Measurements from ENCODE around the gene IL37.

Gene IL37, protein sequence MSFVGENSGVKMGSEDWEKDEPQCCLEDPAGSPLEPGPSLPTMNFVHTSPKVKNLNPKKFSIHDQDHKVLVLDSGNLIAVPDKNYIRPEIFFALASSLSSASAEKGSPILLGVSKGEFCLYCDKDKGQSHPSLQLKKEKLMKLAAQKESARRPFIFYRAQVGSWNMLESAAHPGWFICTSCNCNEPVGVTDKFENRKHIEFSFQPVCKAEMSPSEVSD

DNA sequence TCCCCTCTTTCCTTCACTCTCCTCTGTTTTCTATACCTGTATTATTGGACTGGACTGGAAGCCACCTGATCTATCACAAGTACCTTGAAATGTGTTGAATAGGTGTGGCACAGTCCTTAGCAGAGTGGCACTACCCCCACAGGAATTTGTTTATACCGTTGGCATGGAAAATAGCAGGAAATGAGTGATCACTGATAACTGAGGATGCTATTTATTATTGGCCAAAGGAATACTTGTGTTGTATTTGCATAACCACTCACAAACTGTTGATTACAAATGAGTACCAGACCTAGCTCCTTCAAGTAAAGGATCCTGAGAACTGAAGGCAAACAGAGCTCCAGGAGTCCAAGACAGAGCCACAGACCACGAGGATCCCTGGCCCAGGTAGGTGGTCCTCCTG is at the start of gene IL37:
Gene IL37 (plus strand): TSS at position 301 of the 400 bp plus-strand sequence. CDS start 1,848 bp downstream, outside the sequence.
- no peak for DNase-seq (ENCODE audit: insufficient read length, low spot score)
- FAIRE-seq, result no peak

DNA sequence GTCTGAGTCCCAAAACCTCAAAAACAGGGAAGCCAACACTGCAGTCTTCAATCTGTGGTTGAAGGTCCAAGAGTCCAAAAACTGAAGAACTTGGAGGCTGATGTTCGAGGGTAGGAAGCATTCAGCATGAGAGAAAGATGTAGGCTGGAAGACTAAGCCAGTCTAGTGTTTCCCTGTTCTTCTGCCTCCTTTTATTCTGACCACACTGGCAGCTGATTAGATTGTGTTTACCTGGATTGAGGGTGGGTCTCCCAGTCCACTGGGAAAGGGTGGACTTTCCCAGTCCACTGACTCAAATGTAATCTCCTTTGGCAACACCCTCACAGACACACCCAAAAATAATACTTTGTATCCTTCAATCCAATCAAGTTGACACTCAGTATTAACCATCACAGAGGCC is 46.9 kb upstream of the IL37 start:
- no peak for DNase-seq (ENCODE audit: insufficient read length, low spot score)
- no peak for FAIRE-seq

DNA sequence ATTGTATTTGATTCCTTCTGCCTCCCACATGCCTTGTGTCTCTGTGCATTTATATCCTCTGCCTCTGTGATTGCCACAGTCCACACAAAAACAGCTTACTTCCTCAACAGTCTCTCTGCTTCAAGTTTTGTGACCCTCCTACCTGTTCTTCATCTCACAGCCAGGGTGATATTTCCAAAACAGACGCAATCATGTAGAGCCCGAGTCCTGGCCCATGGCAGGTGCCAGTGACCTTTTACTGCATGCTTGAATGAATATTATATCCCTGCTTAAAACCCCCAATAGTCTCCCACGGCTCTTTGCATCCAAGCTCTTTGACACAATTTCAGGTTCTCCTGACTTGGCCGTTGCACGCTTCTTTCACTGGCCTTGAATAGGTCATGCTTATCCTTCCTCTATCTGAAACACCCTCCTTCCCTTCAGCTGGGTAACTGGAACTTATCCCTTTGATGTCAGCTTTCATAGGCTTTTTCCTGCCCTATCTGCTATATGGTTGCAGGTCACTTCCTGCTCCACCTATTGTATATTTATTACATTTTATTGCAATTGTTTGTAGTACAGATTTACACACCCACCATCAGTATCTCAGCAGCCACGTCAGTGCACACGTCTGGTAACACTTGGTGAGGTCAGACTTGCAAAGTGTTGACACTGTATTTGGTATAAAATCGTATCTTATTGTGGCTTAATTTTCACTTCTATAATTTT is 44.7 kb upstream of the IL37 start:
- DNase-seq (ENCODE audit: insufficient read length, low spot score) (no peak), FAIRE-seq (no peak)

DNA sequence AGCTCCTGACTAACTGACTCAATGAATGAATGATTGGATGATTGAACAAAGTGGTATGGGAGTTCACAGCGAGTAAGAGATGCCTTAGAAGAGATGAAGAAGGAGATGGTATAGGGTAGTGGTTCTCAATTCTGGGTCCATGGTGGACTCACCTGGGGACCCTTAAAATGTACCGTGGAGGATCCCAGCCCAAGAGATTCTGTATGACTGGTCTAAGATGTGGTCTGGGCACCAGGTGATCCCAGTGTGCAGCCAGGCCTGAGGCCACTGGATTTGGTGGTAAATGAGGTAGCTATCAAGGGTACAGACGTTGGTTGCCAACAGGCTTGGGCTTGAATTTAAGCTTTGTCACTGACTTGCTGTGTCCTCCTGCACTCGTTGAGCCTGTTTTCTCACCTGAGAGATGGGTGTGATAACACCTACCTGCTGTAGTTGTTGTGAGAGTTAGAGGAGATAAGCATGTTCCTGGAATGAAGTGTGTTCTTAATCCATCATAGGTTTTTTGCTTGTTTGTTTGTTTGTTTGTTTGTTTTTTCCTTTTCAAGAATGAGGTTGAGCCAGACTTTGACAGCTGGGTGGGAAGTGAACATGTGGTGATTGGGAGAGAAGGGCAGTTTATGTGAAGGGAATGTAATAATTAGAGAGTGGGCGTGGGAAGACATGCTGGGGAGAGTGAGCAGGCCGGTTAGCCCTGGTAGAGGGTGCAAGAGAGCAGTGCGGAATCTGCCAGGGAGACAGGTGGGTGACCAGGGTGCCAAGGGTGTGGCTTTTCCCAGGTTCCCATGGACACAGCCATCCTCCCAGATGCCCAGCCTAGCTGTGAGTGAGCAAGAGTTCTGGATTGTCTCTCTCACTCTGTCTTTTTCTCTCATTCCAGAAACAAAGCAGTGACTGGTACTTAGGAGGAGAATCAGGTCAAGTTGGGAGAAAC is 43.0 kb upstream of the IL37 start:
- FAIRE-seq, result no peak
- DNase-seq (ENCODE audit: insufficient read length, low spot score), result no peak

DNA sequence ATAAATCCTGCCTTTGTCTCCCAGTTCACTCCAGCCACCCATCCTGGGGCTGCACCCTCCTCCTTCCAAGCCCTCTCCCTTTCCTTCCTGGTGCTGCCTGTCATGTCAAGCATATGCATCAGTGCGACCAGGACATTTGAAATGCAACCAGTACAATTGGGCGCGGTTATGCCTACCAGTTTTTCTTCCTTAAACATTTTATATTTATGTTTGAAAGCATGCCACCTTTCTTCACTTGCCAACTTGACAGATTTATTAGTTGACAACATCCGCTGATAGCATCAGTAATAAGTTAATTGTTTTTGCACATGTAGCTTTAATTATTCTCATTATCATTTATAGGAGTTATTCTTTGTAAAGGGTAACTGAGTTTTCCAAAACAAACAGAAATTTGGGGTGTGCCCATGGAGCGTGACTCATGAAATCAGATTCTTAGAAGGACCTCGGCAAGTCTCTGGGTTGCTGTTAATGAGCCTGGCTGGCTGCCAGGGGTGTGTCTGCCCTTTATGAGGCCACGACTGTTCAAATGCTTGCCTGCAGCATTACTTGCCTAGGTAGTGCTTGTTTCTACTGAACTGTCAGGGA is 41.6 kb upstream of the IL37 start:
- peak; percentile 53 for DNase-seq (ENCODE audit: insufficient read length, low spot score)

DNA sequence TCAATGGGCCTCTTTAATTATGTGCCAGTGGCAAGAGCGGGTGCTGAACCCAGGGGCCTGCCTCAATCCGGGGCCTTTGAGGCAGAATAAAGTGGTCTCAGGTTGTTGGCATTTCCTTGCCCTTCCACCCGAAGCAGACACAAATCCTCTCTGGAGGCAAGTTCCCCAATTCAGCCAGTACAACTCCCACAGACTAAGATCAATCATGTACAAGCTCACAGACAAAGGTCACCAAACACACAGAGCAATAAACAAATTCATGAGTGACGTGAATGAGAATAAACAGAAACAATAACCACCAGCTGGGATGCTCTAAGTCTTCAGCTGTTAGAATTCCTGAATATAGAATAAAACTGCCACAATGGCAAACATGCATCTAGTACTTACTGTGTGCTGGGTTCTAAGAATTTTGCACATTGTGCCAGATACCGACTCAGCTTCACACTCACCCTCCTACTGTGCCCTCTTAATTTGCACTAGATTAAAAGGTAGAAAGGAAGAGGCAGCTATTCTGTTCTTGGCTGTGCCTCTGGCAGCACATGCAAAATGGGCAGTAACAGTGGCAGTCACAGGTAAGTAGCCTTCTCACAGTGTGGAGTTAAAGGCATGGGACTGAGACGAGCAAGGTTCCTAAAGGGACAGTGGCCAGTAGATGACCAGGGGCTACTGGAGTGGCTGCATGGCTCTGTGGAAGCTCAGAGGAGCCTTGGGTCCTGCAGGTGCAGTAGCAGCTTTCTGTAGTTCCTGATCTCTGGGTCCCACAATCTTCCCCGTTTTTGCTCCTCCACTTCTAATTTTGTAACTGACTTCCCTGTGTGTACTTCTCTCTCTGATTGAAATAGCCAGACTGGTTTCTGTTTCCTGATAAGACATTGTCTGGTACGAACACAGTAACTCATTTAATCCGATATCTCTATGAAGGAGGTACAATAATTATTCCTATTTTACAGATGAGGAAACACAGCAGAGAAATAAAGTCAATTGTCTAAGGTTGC is 39.8 kb upstream of the IL37 start:
- DNase-seq (ENCODE audit: insufficient read length, low spot score), result no peak

More for the DNA sequence above, 41.6 kb upstream of the IL37 start:
- FAIRE-seq, result no peak

DNA sequence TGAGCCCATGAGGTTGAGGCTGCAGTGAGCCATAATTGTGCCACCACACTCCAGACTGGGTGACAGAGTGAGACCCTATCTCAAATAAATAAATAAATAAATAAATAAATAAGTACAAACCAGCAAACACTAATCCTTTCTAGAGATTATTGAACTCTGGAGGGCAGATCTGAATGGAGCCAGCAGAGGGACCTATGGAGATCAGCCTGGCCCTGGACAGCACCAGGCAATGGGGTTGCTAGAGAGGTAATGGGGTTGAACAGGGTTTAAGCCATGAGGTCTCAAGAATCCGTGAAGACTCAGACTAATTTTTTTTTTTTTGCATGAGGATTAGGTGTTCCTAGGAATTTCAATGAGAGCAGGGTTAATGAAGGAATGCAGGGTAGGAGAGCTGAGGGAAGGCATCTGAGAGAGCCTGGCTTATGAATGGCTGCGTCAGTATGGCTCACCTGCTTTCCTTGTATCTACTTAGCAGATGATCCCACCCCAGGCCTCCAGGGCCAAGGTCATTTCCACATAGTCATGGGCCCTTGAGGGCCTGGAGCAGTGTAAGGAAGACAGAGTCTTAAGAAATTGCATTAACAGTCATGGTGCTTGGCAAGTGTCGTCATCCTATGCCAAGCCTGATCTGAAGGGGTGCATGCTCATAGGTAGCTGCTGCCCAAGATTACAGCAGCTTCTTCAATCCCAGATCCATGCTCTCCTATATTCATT is 34.6 kb upstream of the IL37 start:
- FAIRE-seq, result no peak
- no peak for DNase-seq (ENCODE audit: insufficient read length, low spot score)

More for the DNA sequence above, 39.8 kb upstream of the IL37 start:
- no peak for FAIRE-seq

DNA sequence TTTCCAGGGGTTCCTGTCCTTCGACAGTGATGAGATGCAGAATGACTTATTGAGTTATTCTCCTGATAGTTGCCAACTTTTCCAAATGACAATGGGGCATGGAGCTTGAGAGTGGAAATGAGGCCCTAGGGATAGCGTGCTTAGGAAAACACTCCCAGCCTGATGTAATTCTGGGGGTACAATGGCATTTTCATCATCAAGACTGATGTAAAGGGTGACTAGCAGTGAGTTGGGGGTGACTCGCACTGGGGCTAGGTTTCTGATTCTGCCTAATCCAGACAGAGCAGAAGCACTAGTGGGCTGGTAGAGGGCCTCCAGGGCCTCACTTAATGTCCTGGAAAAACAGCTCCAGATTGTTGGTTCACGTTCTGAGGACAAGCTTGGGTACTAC is 34.0 kb upstream of the IL37 start:
- FAIRE-seq (no peak), DNase-seq (ENCODE audit: insufficient read length, low spot score) (no peak)

DNA sequence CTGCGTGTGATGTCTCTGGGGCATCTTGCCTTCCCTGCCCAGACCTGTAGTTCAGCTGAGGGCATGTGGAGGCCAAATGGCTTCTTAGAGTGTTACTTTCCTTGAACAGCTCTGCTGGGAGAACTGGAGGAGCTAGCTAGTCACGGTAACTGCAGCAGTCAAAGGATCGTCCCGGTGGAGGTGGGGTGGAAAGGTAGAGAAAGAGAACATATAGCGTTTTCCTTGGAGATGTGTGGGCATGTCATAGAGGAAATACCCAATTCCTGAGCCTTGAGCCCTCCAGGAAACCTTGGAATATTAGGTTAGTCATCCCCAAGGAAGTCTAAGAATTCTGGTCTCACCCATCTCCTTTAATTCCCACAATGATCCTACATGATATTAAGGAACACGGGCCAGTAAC is 33.5 kb upstream of the IL37 start:
- peak; percentile 40 for FAIRE-seq
- DNase-seq (ENCODE audit: insufficient read length, low spot score), result peak; percentile 26

DNA sequence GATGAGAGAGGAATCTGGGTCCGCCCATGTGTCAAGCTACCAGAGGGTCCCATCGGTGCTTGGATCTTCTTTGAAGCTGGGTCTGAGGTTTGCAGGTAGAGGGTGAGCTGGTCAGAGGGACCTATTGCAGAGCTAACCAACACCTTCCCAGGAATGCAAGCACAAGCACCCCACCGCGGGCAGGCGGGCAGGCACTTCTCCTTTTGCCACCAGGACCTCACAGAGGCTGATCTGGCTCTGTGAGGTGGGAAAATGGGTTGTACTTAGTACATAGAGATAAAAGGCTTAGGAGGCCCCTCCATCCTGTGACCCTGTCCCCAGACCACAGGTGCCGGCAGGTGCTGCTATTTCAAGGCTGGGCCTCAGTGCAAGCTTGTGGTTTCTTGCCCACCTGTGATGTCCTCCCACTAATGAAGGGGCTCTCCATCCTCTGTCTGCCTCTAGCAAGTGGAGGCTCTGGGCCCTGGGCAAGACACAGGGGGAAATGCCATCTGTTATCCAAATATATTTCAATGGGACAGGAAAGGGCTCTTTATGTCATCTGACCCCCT is 31.4 kb upstream of the IL37 start:
- FAIRE-seq, result no peak
- DNase-seq (ENCODE audit: insufficient read length, low spot score), result no peak

DNA sequence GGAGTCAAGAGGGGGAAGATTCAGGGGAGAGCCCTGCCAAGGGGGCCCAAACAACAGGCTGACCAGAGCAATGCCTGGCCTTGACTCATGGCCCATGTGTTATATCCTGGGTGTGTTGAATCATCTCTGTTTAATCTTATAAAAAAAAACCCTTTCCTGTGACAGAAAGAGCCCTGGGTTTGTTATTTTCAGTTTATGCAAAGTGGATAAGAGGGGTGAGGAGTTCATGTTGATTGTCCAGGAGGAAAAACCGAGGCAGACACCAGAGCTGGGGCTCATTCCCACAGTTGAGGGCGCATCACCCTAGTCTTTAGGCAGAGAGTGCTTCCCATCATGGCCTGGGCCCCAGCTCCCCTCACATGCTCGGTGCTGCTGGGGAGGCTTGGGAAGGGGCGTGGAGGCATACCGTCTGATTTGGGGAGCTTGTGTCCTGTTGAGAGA is 30.9 kb upstream of the IL37 start:
- no peak for FAIRE-seq
- DNase-seq (ENCODE audit: insufficient read length, low spot score), result peak; percentile 47

DNA sequence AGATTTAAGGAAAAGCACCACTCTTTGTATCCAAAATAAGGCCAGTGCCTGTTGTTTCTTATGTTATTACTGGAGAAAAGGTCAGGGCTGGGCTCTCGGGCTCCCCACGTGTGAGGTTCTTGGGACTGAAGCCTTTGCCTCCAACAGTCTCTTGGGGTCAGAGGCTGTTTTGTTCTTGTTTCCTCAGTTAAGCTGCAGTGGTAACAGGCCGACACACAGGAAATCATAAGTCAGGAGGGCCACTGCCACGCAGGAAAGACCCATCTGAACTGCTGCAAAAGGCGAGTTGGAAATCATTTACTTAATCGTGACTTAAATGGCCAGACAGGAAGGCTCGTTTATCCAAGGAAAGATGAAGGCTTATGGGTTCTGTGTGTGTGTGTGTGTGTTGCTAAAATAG is 30.3 kb upstream of the IL37 start:
- no peak for FAIRE-seq
- no peak for DNase-seq (ENCODE audit: insufficient read length, low spot score)

DNA sequence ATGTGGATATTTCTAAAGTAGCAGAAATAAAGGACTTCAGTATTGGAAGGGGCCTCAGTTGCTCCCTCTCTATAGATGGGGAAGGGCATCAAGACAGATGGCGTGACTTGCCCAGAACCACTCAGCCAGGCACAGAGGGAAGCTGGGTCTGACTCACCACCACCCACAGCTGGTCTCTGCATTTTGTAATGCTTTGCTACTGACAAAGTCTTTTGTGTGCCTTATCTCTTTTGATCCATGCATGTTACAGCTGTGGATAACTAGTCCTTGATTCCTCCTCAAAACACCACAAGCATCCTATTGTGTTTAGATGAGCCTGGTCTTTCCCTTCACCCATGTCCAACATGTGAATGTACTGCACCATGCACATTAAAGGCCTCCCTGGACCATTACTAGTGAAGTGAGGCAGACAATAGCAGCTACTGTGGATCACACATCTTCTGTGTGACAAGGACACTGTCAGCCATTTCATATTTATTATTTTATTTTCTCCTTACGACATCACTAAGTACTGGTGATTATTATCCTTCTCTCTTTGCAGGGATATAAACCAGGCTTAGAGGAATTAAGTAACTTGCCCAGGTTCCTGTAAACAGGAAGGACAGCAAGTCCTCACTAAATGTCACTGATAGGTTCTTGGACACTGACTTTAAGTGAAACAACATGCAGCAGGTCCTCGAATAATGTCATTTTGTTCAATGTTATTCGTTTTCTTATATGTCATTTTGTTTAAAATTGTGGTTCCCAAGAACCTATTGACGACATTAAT is 29.6 kb upstream of the IL37 start:
- peak; percentile 81 for DNase-seq (ENCODE audit: insufficient read length, low spot score)
- peak; percentile 23 for FAIRE-seq

DNA sequence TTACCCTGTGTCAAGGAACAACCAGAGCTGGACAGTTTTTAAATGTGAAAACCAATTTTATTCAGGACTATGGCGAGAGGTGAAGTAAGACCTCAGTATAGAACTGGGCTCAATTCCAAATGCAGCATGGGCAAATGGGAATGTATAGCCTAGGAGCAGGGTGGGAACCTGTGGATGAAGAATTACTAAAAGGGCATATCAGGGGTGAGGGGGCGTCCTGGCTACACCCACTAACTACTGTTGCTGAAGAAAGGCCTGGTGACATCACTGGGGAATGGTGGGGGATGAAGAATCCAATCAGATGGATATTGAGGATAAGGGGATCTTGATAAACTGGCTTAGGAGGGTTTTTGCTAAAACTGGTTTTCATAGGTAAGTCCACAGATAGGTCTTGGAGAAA is 27.3 kb upstream of the IL37 start:
- DNase-seq (ENCODE audit: insufficient read length, low spot score) (no peak), FAIRE-seq (no peak)

DNA sequence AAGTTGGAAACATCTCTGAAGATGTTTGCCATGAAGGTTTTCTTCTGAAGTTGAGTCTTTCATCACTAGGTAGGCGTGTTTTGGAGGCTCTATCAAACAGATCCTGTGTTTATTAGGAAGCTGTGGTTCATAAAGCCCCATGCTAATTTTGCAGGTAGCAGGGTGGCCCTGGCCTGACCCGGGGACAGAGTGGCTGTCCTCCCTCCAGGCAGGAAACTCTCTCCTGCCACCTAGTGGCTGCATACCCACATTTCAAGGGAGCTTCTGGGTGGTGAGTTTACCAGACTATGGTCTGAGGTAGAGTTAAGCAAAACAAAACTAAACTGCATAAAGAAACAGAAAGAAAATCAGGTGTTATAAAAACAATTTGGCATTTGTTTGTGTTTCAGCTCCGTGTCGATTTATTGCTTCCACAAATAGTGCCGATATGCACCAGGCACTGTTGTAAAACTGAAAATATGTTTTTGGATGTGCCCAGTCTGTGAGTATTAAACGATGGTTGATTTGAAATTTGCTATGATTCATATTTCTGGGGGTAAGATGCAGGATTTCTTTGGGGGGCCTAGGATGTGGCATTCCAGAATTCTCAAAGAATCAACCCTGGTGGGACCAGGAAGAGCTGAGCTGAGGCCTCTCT is 26.0 kb upstream of the IL37 start:
- DNase-seq (ENCODE audit: insufficient read length, low spot score), result peak; percentile 31
- no peak for FAIRE-seq

DNA sequence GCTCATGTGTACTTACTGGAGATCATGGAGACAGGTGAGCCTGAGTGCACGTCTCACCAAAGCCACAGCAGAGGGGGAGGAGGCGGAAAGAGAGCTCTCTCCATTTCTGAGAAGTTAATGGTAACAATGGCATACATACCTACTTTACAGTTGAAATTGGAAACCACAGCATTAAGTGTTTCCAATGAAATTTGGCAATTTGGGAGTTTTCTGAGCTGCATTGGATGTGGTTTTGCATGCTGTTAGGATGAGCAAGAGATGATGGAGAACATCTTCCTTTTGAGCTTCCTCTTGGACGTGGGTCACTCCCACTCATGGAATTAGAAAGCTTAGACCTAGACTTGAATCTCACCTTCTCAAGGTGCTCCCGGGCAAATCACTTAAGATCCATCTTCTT is 25.5 kb upstream of the IL37 start:
- DNase-seq (ENCODE audit: insufficient read length, low spot score), result no peak
- FAIRE-seq, result no peak

DNA sequence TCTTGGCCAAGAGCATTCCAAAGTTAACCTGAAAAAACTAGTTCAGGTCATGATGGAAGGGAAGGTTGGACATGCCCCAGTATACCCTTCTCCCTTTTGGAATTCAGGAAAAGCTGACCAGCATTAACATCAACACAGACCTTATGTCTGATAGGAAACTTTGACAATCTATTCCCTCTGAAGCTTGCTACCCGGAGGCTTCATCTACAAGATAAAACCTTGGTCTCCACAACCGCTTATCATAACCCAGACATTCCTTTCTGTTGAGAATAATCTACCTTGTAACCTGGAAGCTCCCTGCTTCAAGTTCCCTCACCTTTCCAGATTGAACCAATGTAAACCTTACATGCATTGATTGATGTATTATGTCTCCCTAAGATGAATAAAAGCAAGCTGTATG is 24.7 kb upstream of the IL37 start:
- DNase-seq (ENCODE audit: insufficient read length, low spot score) (no peak), FAIRE-seq (no peak)
